Measurements from ENCODE around the gene RBMS1. TPM values are rescaled to one million over a fixed set of nuclear protein-coding genes. Genes with fewer than 3 reads are reported as not detected.

The RBMS1 gene
- polyA plus RNA-seq, 2 of the 4 experiments (the other 2 are of a cell fraction), result 51.9 to 108 TPM

DNA sequence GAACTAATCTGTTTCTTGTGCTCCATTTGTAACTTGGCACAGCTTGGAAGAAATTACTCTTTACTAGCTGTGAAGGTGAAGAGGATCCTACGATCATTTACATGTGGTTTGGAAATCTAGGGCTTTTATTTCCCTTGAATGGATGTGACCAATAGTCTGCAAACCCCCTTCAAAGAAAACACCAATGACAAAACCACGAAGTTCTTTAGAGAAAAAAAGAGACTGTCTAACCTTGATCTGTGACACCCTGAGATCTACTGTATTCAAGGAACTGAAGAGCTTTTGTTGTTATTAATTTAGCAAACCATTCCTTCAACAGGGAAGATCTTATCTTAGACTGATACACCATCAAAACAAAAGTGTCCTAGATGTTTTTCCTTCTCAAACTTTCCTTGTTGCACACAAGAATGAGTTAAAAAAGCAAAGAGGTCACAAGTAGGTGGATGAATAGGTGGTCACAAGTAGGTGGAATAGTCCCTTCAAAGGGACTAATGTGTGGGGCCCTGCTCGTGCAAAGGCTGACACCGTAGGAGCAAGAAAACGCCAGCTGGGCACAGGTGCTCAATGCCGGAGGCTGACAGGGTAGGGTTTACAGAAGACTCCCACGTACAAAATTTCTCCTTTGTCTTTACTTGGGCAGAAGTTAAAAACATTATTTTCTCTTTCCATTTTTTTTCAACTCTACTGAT lies 197.9 kb downstream of the RBMS1 start:
- TF ChIP-seq MAZ (IDR thresholded peaks at IDR 0.05; ENCODE audit: borderline replicate concordance, low read depth, low read length) (no peak), RNF2 (IDR thresholded peaks at IDR 0.05; ENCODE audit: borderline replicate concordance, low read depth) (no peak), HOXB5 (CRISPR knock-in tag; IDR thresholded peaks at IDR 0.05) (no peak)
- WGBS (ENCODE audit: missing lambda C conversion rate), result 86% methylated on average over 7 of the region's 7 CpGs
- no peak overlapping the region for H3K4me2 ChIP-seq
- CTCF ChIA-PET, result interaction anchor here (0.6 to 0.9 kb wide), 2 partner anchors 30 to 707 kb away, joined by 3 to 5 read pairs; no protein-coding TSS in a partner anchor
- no peak for ATAC-seq
- H3K27ac ChIP-seq, result peak overlapping the region in 1 of 2 experiments; percentile 24; a peak in 1 of 6 replicates
- H3K4me1 ChIP-seq, result peaks cover 47% of the 10 kb centered on the region
- DNase-seq (ENCODE audit: low read depth in 1 of 2, low spot score in 1 of 2), result no peak
- no peak overlapping the region for H3K4me3 ChIP-seq
- no peaks in the 10 kb centered on the region for H3K9me3 ChIP-seq
- no peak for FAIRE-seq
- POLR2A ChIA-PET, result no interaction called here

DNA sequence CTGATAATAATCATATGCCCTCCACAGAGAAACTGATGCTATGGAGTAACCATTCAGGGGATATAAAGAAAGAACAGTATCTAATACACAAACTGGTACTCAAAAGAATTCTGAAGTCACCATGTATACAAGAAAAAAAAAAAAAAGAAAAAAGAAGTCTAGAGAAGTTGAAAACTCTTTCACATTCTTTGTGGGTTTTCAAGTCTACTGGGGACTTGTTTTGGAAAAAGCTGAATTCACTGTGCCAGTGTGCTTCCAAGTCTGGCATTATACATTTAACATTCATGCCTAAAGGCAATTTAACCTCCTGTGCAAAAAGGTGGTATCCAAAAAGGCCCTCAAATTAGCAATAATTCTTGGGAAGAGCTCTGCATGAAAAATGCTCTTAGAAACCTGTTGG lies 198.7 kb downstream of the RBMS1 start:
- Histone ChIP-seq H3K4me1 (peaks cover 54% of the 10 kb centered on the region), H3K9me3 (no peaks in the 10 kb centered on the region), H3K27ac (peak overlapping the region in 1 of 2 experiments; percentile 74; a peak in 3 of 6 replicates), H3K4me2 (peak overlapping the region; percentile 43), H3K4me3 (no peak overlapping the region)
- ChIA-PET CTCF (interaction anchor here (0.6 to 0.9 kb wide), 2 partner anchors 31 to 707 kb away, joined by 3 to 5 read pairs; no protein-coding TSS in a partner anchor), POLR2A (no interaction called here)
- ATAC-seq (no peak), DNase-seq (ENCODE audit: low read depth in 1 of 2, low spot score in 1 of 2) (no peak), FAIRE-seq (no peak)
- TF ChIP-seq, protein P1, sequence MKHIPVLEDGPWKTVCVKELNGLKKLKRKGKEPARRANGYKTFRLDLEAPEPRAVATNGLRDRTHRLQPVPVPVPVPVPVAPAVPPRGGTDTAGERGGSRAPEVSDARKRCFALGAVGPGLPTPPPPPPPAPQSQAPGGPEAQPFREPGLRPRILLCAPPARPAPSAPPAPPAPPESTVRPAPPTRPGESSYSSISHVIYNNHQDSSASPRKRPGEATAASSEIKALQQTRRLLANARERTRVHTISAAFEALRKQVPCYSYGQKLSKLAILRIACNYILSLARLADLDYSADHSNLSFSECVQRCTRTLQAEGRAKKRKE (CRISPR knock-in tag; IDR thresholded peaks at IDR 0.05; ENCODE audit: low read depth), result no peak
- TF ChIP-seq JUN (IDR thresholded peaks at IDR 0.05) (no peak), MAX (IDR thresholded peaks at IDR 0.05) (no peak), JUNB (IDR thresholded peaks at IDR 0.05) (no peak), TFCP2L1 (CRISPR knock-in tag; IDR thresholded peaks at IDR 0.05) (no peak)

DNA sequence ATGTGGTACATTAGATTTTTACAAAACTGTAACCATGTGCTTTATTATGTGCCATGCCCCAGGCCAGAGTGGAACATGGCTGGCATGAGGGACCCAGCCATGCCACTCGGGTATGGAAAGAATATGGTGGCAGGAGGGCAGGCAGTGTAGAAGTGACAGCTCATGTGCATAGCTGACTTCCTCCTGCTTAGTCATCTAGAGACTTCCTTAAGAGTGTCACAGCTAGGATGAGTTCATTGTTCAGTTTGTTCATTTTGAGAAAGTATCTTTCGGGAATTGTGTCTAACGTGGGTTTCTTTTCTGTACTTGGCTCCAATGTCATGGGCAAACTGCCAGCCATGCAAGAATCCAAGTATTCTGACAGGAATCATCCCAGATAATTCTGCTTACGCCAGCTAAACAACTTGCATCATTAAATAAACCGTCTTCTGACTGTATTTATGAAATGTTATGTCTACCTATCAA lies 199.2 kb downstream of the RBMS1 start:
- TF ChIP-seq MAX (IDR thresholded peaks at IDR 0.05), result 0 out of 2 replicates have a peak, but pooled peaks have one; percentile 14
- no peak for TF ChIP-seq FOXS1 (CRISPR knock-in tag; IDR thresholded peaks at IDR 0.05)
- TF ChIP-seq FOSL2 (IDR thresholded peaks at IDR 0.05), result no peak
- TF ChIP-seq FOSL2 (CRISPR knock-in tag; IDR thresholded peaks at IDR 0.05), result 0 out of 2 replicates have a peak, but pooled peaks have one; percentile 9
- TF ChIP-seq MAFK (IDR thresholded peaks at IDR 0.05; ENCODE audit: partially characterized antibody), result peak; percentile 56
- ChIA-PET CTCF (no interaction called here), POLR2A (interaction anchor here (1.4 kb wide), 1 partner anchor 24 kb away, joined by 3 read pairs; no protein-coding TSS in a partner anchor)
- FAIRE-seq, result no peak
- no peaks in the 10 kb centered on the region for H3K9me3 ChIP-seq
- peak overlapping the region; percentile 36 to 74; a peak in 5 of 6 replicates for H3K27ac ChIP-seq
- H3K4me1 ChIP-seq, result peaks cover 59% of the 10 kb centered on the region
- 50% methylated on average over 5 of the region's 5 CpGs for WGBS (ENCODE audit: missing lambda C conversion rate)
- DNase-seq (ENCODE audit: low read depth in 1 of 2, low spot score in 1 of 2), result peak in 1 of 2 experiments; percentile 41
- peak overlapping the region; percentile 43 for H3K4me2 ChIP-seq
- ATAC-seq, result peak; percentile 57 to 68; a peak in 5 of 6 replicates
- no peak overlapping the region for H3K4me3 ChIP-seq

- Histone ChIP-seq H3K4me3 (no peak overlapping the region), H3K4me1 (peaks cover 67% of the 10 kb centered on the region), H3K4me2 (peak overlapping the region; percentile 43), H3K9me3 (no peaks in the 10 kb centered on the region), H3K27ac (peak overlapping the region; percentile 49 to 74; a peak in 5 of 6 replicates)
- TF ChIP-seq RCOR1 (IDR thresholded peaks at IDR 0.05; ENCODE audit: low read depth, low read length) (no peak), TP53 (CRISPR knock-in tag; IDR thresholded peaks at IDR 0.05) (no peak), FOSL2 (IDR thresholded peaks at IDR 0.05) (peak; percentile 13; the same call in 1 of the 2 replicates), FOSL2 (CRISPR knock-in tag; IDR thresholded peaks at IDR 0.05) (peak; percentile 25; the same call in 1 of the 2 replicates), KDM1A (IDR thresholded peaks at IDR 0.05; ENCODE audit: low read depth) (no peak), JUNB (IDR thresholded peaks at IDR 0.05) (0 out of 2 replicates have a peak, but pooled peaks have one; percentile 13)
- peak in 1 of 2 experiments; percentile 38 for DNase-seq (ENCODE audit: low read depth in 1 of 2, low spot score in 1 of 2)
- 70% methylated on average over 6 of the region's 6 CpGs for WGBS (ENCODE audit: missing lambda C conversion rate)
- no peak for FAIRE-seq
- CTCF ChIA-PET, result interaction anchor here (1.2 to 1.7 kb wide), 3 partner anchors 16 to 677 kb away, joined by 3 to 4 read pairs (median 4); no protein-coding TSS in a partner anchor
- POLR2A ChIA-PET, result interaction anchor here (1.4 kb wide), 1 partner anchor 23 kb away, joined by 3 read pairs; no protein-coding TSS in a partner anchor
- peak; percentile 76; a peak in 5 of 6 replicates for ATAC-seq
Measured at GRCh38 chr2:160293391-160294091, 200.1 kb downstream of the RBMS1 start.
